IPS DF 4.7 (cell line): ENCODE data around the gene MBNL1.

Source experiments
- DNase-seq: peaks from one replicate; pipeline ENCODE4 v3.0.0-alpha.2; 2013; ENCODE audit warnings: low spot score; ENCODE audit errors: extremely low read depth

MBNL1 gene

DNA sequence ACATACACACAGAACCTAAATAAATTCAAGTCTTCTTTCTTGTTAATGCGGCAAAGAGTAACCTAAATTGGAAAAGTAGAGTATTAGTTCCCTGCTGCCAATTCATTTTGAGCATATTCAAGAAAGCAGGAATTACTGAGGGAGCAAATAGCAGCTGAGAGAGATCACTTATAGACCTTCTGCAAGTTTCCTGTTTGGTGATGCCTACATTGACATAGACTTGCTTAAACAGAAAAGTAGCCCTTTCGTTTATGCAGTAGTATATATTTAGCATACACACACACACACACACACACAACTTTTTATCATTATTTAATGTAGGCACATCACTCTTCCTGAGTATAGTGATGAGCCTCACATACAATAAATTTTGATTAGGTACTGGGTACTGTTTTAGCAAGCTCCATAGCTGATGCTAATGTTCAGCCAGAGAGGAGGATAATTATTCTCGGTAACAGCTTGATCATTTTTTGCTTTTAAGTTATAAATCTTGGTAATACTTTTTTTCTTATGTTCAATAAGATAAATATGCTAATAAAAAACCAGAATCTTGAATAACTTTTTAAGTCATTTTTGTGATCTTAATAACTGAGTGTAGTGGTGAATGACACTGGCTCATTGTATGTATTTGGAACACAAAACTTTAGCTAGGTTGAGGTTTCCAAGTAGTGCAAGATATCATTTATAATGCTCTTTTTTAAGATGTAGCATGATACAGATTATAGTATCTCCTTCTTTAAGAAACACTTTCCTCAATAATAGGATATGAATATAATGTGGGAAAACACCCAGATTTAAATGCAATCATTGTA lies 174.7 kb downstream of the MBNL1 start:
- DNase-seq = no peak

DNA sequence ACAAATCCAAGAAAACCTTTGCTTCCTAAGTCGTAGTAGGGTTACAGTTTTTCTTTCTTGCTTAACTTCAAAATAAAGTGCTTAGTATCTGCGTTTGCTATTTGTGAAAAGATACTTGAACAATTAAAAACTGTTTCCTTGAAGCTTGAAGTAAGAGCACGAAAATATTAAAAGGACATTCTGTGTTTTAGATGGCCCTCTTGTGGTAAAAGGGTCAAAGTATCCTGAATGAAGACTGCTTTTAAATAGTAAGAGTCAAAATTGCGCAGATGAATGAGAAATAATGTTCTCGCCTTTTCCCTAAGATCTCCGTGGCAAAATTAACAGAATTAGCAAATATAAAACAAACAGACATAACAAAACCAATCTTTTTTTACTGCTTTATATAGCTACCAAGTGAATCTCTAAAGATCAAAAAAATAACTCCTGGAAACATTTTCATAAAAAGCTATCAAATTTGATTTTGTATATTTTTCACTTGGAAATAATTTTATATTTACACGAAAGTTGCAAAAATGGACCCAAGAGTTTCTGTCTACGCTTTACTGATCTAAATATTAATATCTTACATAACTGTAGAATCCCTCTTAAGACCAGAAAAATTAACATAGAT lies 175.4 kb downstream of the MBNL1 start:
- no peak for DNase-seq

DNA sequence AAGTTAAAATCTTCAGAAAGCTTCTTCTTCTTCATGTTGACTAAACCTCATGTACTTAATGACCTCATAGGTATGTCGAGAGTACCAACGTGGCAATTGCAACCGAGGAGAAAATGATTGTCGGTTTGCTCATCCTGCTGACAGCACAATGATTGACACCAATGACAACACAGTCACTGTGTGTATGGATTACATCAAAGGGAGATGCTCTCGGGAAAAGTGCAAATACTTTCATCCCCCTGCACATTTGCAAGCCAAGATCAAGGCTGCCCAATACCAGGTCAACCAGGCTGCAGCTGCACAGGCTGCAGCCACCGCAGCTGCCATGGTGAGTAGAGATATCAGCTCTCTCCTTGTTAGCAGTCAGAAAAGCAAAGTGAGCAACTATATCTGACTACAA lies 176.5 kb downstream of the MBNL1 start:
- DNase-seq = no peak

DNA sequence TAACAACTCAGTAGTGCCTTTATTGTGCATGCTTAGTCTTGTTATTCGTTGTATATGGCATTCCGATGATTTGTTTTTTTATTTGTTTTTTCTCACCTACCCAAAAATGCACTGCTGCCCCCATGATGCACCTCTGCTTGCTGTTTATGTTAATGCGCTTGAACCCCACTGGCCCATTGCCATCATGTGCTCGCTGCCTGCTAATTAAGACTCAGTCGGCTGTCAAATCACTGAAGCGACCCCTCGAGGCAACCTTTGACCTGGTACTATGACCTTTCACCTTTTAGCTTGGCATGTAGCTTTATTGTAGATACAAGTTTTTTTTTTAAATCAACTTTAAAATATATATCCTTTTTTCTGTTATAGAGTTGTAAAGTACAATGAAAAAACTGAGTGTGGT lies 177.8 kb downstream of the MBNL1 start:
- no peak for DNase-seq

DNA sequence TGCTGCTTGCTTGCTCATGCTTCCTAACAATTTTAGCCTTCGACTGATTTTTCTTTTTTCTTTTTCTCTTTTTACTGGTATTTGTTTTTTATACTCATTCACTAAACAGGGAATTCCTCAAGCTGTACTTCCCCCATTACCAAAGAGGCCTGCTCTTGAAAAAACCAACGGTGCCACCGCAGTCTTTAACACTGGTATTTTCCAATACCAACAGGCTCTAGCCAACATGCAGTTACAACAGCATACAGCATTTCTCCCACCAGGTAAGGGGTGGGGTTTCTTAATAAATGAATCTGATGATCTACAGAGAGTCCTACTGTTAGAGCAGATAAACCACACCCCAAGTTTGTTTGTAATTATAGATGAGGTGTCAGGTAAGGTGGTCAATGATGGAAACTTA lies 178.8 kb downstream of the MBNL1 start:
- DNase-seq = no peak

DNA sequence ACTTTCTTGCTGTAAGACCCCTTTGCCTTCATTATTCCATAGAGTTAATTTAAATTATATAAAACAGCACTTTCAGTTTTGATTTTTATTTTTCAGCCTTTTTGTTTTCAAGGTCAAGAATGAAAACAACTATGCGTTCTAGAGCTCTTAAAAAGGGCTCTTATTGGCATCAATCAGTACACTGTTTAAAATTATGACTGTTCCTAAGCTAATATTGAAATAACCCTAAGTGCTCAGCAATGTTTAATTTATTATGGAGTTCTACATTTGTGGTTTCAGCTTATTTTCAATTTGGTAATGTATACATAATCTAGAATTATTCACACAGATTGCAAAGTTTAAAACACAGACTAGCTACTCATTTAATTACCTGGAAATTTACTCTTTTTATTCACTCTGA lies 179.4 kb downstream of the MBNL1 start:
- DNase-seq = no peak

DNA sequence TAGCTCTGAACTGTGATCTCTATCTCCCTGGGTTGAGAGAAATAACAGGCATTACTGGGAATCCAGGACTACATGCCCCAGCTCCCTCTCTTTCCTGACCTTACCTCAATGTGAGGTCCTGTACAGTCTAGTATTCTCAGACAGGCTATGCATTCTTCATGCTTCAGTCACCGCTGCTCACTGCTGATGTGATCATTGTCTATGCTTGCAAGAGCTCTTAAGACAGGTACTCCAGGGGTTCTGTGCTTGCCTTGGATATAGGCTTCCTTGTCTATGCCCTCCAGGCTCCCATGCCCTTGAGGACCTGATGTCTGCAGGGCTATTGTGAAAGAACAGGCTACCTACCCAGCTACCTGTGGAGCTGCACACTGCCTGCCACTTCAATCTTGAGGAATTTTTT lies 183.6 kb downstream of the MBNL1 start:
- no peak for DNase-seq

DNA sequence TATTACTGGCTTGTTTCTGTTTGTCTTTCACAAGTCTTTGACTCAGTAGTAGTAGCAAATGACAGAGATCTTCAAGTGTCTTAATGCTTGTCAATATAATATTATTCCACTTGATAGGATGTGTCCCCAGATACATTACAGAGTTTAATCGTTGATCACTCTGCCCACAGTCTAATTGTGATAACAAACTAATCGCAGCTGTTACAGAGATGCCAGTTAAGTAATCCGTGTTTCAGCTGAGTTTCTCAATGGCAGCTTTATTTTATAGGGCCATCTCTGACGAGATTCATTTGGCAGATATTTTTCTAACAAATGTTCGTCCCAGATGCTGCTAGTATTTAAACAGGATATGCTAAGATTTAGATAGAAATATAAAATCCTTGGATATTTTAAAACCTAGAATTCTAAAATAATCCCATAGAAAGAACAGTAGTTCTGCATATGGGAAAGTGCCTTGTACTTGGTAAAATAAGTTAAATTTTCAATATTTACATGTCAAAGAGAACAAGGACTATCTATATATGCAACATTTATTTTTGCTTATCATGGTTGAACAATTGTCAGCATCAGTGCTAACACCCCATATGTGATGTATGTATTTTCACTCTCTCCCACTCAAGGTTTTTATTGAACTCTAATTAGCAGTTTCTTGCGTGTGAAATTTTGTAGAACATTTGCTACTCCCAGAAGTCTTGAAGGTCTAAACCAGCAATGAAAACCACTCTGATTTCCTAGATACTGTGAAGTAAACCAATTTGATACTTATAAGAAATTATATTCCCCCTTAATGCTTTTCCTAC lies 185.5 kb downstream of the MBNL1 start:
- DNase-seq = no peak

DNA sequence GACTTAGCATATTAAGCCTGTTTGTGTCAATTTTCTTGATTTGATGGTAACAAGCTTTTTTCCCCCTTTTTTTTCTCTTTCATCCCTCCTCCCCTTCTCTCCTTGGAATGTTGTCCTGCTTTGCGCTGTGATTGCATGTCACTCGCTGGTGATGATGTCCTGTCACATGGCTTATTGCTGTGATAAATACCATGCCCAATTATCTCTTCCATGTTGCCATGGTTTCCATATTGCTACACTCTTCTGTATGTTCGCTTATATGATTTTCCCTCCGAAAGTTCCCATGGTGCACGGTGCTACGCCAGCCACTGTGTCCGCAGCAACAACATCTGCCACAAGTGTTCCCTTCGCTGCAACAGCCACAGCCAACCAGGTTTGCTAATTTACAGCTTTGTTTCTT lies 187.3 kb downstream of the MBNL1 start:
- no peak for DNase-seq

DNA sequence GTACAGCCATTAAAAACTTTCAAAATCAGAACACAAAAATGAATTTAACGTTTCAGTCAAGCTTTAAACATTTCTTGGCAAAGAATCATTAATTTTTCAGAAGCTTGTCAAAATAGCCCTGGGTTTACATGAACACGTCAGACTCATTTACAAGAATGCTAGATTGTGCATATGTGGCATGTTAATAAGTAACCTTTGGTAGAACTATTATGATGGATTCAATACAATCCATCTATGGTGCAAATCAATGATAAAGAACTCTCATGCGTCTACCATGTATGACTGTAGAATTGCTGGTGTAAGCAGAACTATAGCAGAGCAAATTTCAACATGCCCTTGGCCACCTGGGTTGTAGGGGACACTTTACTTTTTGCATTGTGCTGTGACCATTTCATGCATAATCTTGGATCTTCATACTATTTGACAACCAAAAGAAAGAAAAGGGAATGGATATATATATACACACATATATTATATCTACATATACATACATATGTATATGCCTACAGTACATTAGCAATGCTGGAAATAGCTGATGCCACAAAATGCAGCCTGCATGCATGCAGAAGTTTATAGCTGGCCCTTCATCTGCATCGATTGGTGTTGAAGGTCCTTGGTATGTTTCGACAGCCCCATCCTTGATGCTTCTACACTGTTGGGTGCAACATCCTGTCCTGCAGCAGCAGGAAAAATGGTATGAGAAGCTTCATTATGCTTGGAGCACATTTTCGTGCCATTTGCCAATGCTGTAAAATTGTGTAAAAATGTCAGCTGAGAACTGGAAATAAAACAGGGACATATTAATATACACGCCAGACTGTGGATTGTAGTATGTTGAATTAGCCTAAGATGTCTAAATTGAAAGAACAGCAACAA lies 189.0 kb downstream of the MBNL1 start:
- DNase-seq = no peak

DNA sequence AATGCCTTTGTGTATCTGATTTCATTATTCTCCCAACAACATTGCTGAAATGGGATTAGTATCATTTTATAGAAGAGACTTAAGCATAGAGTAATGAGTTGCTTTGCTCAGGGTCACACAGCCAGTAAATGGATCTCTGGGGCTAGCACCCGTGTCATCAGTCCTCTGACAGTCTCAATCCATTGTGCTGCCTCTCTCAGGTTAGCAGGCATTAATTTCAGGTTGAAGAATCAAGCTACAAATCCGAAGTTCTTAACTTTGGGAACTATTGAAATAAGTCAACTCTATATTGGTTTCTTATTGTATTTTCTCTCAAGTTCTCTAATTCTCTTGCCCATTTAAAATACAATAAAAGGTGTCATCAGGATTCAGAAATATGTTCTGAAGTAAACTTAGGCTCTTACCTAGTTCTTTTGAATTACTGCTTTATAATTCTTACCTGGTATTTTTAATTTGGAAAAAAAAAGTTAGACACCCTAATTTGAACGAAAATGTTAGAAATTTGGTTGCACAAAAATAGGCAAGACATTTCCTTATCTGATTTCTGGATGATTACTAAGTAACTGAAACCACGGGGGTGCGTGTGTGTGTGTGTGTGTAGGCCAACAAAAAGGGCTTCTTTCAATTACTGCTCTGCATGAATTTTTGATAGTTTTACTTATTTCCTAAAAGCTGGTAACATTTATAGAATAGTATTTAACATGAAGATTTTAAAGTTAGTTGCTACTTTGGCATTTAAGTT lies 189.8 kb downstream of the MBNL1 start:
- no peak for DNase-seq

DNA sequence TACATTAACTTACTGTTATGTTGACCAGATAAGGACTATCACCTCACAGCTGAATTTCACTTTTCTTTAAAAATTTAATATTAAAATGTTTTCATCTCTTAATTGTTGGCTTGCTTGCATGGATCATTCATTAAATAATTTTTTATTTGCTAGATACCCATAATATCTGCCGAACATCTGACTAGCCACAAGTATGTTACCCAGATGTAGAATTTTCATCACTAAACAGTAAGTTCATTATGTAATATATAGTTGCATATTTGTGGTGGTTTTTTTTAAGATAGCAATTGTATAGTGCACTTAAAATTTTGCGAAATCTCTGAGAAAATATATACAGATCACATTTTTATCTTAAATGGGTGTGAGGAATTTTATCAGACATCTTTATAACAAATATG lies 190.4 kb downstream of the MBNL1 start:
- DNase-seq = no peak

DNA sequence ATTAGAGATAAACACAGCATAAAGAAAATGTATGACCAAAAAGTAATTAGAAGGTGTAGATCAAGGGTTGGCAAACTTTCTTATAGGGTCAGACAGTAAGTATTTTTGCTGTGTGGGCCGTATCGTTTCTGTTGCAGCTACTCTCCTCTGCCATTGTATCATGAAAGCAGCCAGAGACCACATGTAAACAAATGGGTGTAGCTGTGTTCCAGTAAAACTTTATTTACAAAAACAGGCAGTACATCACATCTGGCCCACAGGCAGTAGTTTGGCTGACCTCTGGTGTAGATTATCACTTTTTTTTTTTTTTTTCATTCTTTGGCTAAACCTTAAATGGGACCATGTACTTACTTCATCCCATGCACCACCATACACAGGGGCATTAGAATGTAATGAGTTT lies 190.8 kb downstream of the MBNL1 start:
- no peak for DNase-seq

DNA sequence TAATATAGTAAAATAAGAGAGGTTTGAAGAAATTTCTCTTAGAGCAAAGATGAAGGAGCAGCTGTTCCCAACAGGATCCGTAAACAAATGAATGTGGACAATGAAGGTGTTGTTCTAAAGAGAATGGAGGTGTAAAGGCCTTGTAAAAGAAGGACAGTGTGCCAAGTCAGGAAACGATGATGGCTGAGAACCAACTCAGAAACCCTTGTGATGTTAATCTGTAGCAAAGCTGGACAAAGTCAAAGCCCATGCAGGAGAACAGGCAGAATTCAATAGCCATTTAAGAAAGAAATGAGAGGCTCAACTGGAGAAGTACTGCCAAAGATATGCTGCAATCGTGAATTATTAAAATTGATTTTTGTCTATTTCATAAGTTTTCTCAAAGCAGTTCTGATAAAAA lies 192.2 kb downstream of the MBNL1 start:
- no peak for DNase-seq

DNA sequence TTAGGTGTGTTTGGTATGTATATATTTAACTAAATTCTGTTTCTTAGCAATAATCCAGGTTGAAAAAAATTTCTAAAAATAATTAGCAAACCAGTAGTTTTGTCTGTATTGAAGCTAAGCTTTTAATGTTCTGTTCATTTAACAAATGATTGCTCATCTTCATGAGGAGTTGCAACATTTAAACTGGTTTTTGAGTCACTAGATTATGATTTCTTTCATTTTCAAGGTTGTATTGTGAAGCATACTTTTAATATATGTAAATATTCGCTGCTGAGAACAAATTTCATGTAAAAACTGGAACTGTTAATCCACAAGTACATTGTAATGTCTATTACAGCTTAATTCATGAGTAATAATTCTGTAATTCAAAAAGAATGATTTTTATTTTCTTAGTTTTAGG lies 192.7 kb downstream of the MBNL1 start:
- DNase-seq = no peak

DNA sequence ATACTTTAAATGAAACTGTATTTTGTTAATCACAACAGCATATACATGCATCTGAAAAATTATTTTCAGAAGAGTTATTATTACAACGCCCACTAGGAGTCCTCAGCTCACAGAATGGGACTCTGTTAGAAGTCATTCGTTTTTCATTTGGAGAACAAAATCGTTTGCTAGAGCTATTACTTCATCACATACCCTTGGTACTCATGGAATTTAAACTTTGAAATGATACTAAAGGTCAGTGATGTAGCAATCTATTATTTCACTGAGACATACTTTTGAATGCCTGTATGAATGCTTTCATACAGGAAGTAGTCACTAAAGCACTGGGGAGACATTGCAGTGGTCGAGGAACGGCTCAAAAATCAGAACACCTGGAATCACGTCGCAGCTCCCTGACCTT lies 198.1 kb downstream of the MBNL1 start:
- no peak for DNase-seq

DNA sequence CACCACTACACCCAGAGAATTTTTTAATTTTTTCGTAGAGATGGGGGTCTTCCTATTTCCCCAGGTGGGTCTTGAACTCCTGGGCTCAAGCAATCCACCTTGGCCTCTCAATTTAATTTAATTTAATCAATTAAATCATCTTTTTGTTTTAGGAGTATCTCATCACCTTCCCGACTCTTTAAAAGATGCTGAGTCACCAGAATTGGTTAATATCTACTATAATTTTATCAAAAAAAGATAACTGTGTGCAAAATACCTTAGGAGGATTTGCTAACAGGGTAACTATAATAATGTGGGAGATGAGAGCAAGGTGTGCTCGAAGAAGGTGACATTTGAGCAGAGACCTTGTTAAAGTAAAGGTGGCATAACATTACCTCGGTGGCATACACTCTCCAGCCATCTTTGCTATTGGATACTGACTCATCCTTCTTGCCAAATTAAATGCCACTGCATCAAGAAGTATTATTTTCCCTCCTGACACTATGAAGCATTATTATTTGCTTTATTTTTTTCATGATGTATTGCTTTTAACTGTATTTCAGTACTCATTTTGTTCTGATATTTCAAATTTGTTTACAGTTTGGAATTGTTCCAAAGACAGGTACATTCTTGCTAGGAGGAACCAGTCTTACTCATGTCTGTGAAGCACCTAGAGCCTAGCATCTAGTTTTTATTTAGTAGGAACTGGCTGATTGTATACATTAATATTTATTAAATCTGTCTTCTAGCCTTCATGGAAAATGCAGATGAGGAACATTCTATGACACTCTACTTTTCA lies 200.7 kb downstream of the MBNL1 start:
- no peak for DNase-seq

DNA sequence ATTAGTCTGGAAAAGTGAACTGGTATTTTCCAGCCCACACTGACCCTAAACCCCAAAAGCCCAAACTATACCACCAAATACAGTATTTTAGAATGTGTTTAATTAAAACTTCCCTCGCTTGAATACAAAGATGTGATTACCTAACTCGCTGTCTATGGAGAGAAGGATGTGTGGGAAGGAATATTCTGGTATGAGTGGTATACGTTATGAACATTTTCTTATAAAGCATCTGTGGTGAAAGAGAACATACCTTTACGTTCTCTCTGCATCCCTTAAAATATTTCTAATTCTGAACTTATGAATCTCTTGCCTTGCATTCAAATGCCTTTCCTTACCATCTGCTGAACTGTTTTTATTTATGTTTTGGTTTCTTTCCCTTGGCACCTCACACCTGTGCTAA lies 201.4 kb downstream of the MBNL1 start:
- no peak for DNase-seq

DNA sequence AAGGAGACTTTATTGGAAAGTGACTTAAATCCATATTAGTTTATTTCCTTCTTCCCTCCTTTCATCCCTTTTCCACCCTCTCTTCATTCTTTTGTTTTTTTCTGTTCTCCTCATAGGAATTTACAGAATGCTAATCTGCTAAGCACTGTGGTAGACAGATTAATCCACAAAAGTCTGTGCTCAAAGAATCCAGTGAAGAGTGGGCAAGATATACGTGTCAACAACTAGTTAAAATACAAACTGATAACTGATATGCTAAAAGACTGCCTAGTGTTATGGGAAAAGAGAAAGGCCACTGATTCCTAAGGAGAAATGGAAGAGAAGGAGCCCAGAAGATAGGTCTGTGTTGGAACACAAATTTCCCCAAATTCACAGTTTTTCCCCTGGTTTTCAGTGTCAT lies 202.2 kb downstream of the MBNL1 start:
- DNase-seq = no peak
